Hematopoietic multipotent progenitor cell (in vitro differentiated cells): ENCODE measurements around the gene RAB35. TPM values are rescaled to one million over a fixed set of nuclear protein-coding genes. Genes with fewer than 3 reads are reported as not detected.
A peak's percentile ranks its signal among the peaks of the same experiment; 100 is the strongest.

Experiments
- DNase-seq, 3 donors: peaks; one replicate each; pipeline ENCODE4 v3.0.0-alpha.2; 2011 to 2015; ENCODE audit warnings: low read depth in 2 of 3, low spot score in 2 of 3
- total RNA-seq: library from RNA; depleted of rRNA; stranded (reverse); fragments of >200 nt; gene quantifications from one replicate; pipeline ENCODE4 v1.2.3, GENCODE V29; 2012

The RAB35 gene
- total RNA-seq, 1 donor, result 33.9 TPM

- DNase-seq, result no peak
Measured at GRCh38 chr12:120090206-120090605, 26.3 kb downstream of the RAB35 start.

GRCh38 chr12:120089796-120090195 lies 26.8 kb downstream of the RAB35 start:
- DNase-seq, result no peak

DNA sequence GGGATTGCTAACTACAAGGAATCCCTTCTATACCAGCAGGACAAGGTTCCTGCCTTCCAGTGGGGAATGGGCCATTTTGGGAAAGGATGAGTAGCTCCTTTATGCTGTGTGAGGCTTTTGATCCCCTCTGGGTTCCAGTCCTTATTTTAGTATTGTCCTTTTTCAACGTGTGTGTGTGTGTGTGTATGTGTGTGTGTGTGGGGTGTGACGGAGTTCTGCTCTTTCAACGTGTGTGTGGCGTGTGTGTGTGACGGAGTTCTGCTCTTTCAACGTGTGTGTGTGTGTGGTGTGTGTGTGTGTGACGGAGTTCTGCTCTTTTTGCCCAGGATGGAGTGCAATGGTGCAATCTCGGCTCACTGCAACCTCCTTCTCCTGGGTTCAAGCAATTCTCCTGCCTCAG lies 27.4 kb downstream of the RAB35 start:
- peak in 1 of 3 donors; percentile 7 for DNase-seq

DNA sequence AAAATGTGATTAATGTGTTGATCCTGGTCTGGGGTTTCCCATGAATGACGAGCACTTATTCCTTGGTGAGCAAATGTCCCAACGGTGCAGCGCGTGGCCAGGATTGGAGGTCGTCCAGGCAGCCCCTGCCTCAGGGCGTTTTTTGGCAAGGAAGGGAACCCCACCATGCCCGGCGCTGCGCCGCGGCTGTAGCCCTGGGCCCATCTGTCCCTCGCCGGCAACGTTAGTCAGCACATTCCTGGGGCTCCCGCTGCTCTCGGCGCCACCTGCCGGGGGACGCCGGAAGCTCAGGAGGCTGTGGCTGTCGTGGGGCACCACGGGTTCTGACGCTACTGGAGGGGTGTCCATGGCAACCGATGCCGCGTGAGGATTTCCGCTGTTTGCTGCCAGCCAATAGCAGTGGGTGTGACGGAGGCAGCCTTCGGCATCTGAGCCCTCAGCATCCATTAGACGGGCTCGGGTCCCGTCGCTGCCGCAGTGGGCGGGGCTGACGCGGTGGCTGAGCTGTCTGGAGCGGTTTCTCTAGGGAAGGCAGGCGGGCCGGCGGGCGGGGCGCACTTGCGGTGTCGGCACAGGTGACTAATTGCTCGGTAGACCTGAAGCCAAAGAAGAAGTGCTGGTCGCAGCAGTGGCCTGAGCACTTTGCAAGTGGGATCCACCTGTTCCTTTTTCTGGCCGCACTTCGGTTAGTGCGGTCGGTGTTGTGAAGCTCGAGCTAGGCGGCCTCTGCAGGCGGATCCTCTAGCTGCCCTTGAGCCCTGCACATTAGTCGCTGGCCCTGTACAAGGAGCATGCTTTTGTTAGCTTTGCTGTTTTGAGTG lies 29.5 kb downstream of the RAB35 start:
- peak; percentile 98 to 99 (median 99) for DNase-seq

GRCh38 chr12:120085920-120086645 lies 30.5 kb downstream of the RAB35 start:
- DNase-seq, result no peak

- no peak for DNase-seq
Measured at GRCh38 chr12:120081641-120082040, 34.9 kb downstream of the RAB35 start.

GRCh38 chr12:120079411-120080400 lies 36.8 kb downstream of the RAB35 start:
- no peak for DNase-seq

DNA sequence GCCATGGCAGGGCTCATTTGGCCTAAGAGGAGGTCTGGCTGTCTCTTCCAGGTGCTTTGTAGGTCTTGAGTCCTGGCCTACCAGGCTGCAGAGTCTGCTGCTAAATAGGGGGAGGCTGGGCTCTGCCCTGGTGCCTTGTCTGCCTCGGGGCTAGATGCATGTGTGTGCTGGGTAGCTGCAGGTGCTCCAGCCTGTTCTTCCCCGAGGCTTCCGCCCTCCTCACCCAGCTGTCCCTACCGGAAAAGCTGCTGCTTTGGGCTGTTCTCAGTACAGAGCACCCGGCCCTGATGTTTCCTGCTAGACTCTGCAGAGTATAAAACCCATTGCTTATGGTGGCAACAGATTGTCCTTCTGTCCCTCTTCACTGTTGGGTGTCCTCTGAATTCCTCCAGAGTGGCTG lies 37.7 kb downstream of the RAB35 start:
- peak in 2 of 3 donors; percentile 22 to 48 for DNase-seq

- no peak for DNase-seq
Measured at GRCh38 chr12:120077260-120077659, 39.3 kb downstream of the RAB35 start.

GRCh38 chr12:120076651-120077050 lies 39.9 kb downstream of the RAB35 start:
- no peak for DNase-seq

DNA sequence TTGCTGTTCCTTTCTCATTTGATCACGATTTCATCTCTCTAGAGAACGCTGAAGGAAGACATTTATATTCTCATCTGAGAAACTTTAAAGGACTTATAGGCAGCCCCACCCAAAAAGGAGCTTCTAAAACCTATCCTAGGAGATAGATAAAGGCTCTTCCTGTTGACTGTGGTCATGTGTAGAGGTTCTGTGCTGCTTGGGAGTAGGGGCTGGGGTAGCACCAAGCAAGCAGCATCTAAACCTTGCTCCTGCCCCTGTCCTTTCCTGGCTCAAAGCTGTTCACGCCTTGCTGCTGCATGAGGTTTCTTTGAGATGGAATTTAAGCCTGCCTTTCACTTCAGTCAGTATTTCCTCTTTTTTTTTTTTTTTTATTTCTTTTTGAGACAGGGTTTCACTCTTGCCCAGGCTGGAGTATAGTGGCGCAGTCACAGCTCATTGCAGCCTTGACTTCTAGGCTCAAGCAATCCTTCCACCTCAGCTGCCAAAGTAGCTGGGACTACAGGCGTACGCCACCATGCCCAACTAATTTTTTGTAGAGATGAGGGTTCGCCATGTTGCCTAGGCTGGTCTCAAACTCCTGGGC lies 41.4 kb downstream of the RAB35 start:
- peak in 1 of 3 donors; percentile 16 for DNase-seq

- DNase-seq, result no peak
Measured at GRCh38 chr12:120072472-120073249, 43.9 kb downstream of the RAB35 start.

DNA sequence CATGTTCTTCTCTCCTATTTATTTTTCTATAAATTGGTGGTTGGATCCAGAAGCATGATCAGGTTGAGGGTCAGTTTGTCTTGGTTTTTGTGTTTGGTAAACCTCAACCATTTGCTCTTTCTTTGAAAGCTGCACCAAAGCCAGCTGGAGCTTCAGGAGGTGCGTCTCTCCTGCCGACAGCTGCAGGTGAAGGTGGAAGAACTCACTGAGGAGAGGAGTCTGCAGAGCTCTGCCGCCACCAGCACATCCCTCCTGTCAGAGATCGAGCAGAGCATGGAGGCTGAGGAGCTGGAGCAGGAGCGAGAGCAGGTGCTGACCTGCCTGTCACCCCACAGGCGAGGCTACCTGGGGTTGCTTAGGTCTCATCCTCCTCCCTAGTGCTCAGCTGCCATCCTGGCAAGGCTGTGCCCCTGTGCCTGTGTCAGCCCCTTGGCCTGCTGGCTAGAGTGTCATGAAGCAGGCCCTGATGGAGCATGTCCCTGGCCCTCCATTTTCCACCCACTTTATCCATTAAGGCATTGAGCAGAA lies 45.0 kb downstream of the RAB35 start:
- DNase-seq, result no peak

DNA sequence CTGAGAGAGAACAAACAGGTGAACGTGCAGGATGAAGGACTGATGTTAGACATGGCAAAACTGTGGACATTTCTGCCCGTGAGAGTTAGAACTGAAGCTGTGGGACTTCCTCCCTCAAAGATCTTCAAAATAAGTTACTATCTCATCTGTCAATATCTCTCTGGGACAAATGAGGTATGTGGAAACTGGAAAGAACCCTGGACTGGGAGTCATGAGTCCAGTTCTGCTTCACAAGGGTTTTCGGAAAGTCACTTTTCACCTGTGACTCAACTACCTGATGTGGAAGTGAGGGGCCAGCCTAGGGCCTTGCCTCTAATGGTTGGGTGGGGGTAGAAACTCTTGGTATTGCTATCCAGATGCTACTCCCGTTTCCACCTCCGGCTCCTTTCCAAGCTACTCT lies 47.3 kb downstream of the RAB35 start:
- DNase-seq, result no peak

- no peak for DNase-seq
Measured at GRCh38 chr12:120067901-120068300, 48.7 kb downstream of the RAB35 start.

- DNase-seq, result no peak
Measured at GRCh38 chr12:120067084-120067869, 49.3 kb downstream of the RAB35 start.

- no peak for DNase-seq
Measured at GRCh38 chr12:120066341-120066740, 50.2 kb downstream of the RAB35 start.

DNA sequence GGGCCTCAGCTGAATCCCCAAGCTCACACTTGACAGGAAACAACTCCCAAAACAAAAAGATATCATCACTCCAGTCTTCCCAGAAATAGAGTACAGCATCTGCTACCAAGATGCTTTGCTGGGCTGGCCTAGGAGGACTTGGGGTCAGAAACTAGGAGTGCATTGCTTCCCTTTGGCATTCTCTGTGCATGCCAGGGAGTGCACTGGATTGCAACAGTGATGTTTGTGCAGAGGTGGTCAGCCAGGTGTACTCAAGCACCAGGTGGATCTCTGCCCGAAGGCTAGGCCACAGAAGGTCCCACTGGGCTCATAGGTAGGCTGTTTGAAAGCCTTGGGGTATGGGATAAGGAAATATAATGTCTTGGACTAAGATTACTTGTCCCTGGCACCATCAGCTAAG lies 51.1 kb downstream of the RAB35 start:
- no peak for DNase-seq
